ENCODE data around the gene XYLT1. TPM values are rescaled to one million over a fixed set of nuclear protein-coding genes. Genes with fewer than 3 reads are reported as not detected.

The XYLT1 gene
- total RNA-seq, 2 donors from 2014 or later: 14.4 to 31.3 TPM

DNA sequence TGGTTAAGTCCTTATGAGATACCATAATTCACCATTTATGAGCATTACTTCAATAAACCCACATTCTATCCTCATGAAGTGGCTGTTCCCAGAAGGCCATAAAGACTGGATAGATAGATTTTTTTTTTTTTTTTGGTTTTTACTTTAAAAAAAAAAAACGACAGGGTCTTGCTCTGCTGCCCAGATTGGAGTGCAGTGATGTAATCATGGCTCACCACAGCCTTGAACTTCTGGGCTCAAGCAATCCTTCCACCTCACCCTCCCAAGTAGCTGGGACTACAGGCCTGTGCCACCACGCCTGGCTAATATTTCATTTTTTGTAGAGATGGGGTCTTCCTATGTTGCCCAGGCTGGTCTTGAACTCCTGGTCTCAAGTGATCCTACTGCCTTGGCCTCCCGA lies 102.3 kb downstream of the XYLT1 start:
- no peaks in the 10 kb centered on the region for H3K36me3 ChIP-seq

DNA sequence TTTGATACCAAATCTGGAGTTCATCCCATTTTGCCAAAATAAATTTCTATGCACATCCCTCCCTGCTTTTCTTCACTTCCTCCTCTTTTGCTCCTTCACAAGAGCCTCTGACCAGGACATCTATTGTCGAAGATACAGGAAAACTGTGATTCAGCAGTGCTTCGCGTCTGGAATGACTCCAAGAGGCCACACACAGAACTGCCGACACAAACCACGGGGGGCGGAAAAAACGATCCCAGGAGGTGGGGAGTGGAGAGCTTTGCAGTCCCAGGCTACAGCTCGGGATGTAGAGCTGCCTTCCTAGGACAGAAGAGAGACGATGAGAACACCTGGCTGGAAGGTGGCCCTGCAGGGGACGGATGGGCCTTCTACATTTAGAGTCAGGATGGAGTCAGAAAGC lies 102.8 kb downstream of the XYLT1 start:
- Histone ChIP-seq H3K36me3 (no peaks in the 10 kb centered on the region), H3K4me1 (peaks cover 0 to 40% of the 10 kb centered on the region in 2 donors), H3K9me3 (no peaks in the 10 kb centered on the region), H3K4me3 (no peak overlapping the region), H3K27ac (no peak overlapping the region), H3K27me3 (no peaks in the 10 kb centered on the region)
- DNase-seq (ENCODE audit: low spot score): no peak
- TF ChIP-seq, protein P1, sequence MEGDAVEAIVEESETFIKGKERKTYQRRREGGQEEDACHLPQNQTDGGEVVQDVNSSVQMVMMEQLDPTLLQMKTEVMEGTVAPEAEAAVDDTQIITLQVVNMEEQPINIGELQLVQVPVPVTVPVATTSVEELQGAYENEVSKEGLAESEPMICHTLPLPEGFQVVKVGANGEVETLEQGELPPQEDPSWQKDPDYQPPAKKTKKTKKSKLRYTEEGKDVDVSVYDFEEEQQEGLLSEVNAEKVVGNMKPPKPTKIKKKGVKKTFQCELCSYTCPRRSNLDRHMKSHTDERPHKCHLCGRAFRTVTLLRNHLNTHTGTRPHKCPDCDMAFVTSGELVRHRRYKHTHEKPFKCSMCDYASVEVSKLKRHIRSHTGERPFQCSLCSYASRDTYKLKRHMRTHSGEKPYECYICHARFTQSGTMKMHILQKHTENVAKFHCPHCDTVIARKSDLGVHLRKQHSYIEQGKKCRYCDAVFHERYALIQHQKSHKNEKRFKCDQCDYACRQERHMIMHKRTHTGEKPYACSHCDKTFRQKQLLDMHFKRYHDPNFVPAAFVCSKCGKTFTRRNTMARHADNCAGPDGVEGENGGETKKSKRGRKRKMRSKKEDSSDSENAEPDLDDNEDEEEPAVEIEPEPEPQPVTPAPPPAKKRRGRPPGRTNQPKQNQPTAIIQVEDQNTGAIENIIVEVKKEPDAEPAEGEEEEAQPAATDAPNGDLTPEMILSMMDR (IDR thresholded peaks at IDR 0.05): no peak

More for the DNA sequence above, 102.3 kb downstream of the XYLT1 start:
- H3K9me3 ChIP-seq: no peaks in the 10 kb centered on the region
- no peak overlapping the region for H3K27ac ChIP-seq
- TF ChIP-seq, protein P1 (IDR thresholded peaks at IDR 0.05): no peak
- H3K4me3 ChIP-seq: no peak overlapping the region
- no peaks in the 10 kb centered on the region for H3K27me3 ChIP-seq
- no peak for DNase-seq (ENCODE audit: low spot score)
- peaks cover 0 to 39% of the 10 kb centered on the region in 2 donors for H3K4me1 ChIP-seq

DNA sequence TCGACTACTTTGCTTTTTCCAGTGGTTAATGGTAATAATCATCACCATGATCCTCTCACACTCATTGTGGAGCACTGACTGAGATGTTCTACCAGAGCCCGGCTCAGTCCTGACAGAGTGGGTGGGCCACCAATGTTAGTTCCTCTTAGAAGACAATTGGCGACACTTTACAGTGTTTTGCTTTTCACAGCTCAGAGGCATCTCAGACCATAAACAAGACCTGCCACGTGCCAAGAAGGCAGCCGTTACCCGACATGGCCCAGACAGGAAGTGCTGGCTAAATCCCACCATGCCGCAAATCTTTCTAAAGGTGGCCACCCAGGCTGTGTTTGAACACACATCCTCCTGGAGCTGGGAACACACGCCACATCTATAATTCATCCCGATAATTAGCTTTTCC lies 103.7 kb downstream of the XYLT1 start:
- no peak for DNase-seq (ENCODE audit: low spot score)
- Histone ChIP-seq H3K27ac (no peak overlapping the region), H3K4me1 (peaks cover 0 to 40% of the 10 kb centered on the region in 2 donors)

GRCh38 chr16:17366299-17366961 lies 104.3 kb downstream of the XYLT1 start:
- no peak for DNase-seq (ENCODE audit: low spot score)
- Histone ChIP-seq H3K4me1 (peaks cover 0 to 40% of the 10 kb centered on the region in 2 donors), H3K36me3 (no peaks in the 10 kb centered on the region), H3K27ac (no peak overlapping the region), H3K9me3 (no peaks in the 10 kb centered on the region), H3K4me3 (no peak overlapping the region), H3K27me3 (no peaks in the 10 kb centered on the region)
- TF ChIP-seq, protein P1 (IDR thresholded peaks at IDR 0.05): no peak

More for the DNA sequence above, 103.7 kb downstream of the XYLT1 start:
- TF ChIP-seq, protein P1 (IDR thresholded peaks at IDR 0.05): no peak
- Histone ChIP-seq H3K27me3 (no peaks in the 10 kb centered on the region), H3K9me3 (no peaks in the 10 kb centered on the region), H3K4me3 (no peak overlapping the region), H3K36me3 (no peaks in the 10 kb centered on the region)

GRCh38 chr16:17365591-17366298 lies 105.0 kb downstream of the XYLT1 start:
- no peak for DNase-seq (ENCODE audit: low spot score)
- Histone ChIP-seq H3K27me3 (no peaks in the 10 kb centered on the region), H3K9me3 (no peaks in the 10 kb centered on the region), H3K27ac (no peak overlapping the region), H3K36me3 (no peaks in the 10 kb centered on the region), H3K4me3 (no peak overlapping the region), H3K4me1 (peaks cover 0 to 33% of the 10 kb centered on the region in 2 donors)
- TF ChIP-seq, protein P1 (IDR thresholded peaks at IDR 0.05): no peak
